ENCODE results near the gene DENND1A. TPM values are rescaled to one million over a fixed set of nuclear protein-coding genes. Genes with fewer than 3 reads are reported as not detected.

The DENND1A gene
- total and polyA plus RNA-seq, 12 donors, result 7.3 to 36.7 (median 19.6) TPM

DNA sequence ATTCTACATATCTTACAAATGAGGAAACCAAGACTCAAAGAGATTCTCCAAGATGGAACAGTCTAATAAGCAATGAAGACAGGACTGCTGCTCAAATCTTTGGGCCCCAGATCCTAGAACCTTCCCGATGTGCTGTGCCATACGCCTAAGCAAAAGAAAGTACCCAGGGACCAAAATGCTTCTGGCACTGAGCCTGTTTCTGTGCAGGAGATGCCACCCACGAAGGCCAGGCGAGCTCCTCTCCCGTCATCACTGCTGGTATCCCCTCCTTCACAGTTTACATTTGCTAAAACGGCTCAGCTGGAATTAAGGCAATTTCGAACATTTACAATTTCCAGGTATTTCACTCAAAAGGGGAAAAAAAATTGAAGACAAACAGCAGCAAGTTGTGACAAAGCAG lies 277.5 kb downstream of the DENND1A start:
- H3K36me3 ChIP-seq (replicated peaks in 1 of 2), result no peaks in the 10 kb centered on the region
- H3K9me3 ChIP-seq (replicated peaks in 1 of 3), result no peaks in the 10 kb centered on the region
- no peak overlapping the region for H3K27ac ChIP-seq
- no peak for DNase-seq
- H3K4me1 ChIP-seq (replicated peaks in 1 of 2), result no peaks in the 10 kb centered on the region
- 92 to 96% (median 94%) methylated on average over 7 of the region's 7 CpGs for WGBS, 4 donors
- intact Hi-C loops (cut with DNase I), result no loop called here
- no peak overlapping the region for H3K4me3 ChIP-seq
- TF ChIP-seq, protein P1, sequence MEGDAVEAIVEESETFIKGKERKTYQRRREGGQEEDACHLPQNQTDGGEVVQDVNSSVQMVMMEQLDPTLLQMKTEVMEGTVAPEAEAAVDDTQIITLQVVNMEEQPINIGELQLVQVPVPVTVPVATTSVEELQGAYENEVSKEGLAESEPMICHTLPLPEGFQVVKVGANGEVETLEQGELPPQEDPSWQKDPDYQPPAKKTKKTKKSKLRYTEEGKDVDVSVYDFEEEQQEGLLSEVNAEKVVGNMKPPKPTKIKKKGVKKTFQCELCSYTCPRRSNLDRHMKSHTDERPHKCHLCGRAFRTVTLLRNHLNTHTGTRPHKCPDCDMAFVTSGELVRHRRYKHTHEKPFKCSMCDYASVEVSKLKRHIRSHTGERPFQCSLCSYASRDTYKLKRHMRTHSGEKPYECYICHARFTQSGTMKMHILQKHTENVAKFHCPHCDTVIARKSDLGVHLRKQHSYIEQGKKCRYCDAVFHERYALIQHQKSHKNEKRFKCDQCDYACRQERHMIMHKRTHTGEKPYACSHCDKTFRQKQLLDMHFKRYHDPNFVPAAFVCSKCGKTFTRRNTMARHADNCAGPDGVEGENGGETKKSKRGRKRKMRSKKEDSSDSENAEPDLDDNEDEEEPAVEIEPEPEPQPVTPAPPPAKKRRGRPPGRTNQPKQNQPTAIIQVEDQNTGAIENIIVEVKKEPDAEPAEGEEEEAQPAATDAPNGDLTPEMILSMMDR (IDR thresholded peaks at IDR 0.05), result no peak
- no peak for TF ChIP-seq POLR2A (IDR thresholded peaks at IDR 0.05)
- H3K27me3 ChIP-seq, result no peaks in the 10 kb centered on the region

GRCh38 chr9:123651871-123652270 lies 278.1 kb downstream of the DENND1A start:
- no peak for DNase-seq
- H3K4me3 ChIP-seq, result no peak overlapping the region
- H3K9me3 ChIP-seq (replicated peaks in 1 of 3), result no peaks in the 10 kb centered on the region
- no peaks in the 10 kb centered on the region for H3K36me3 ChIP-seq (replicated peaks in 1 of 2)
- intact Hi-C loops (cut with DNase I), result no loop called here
- no peaks in the 10 kb centered on the region for H3K27me3 ChIP-seq
- TF ChIP-seq, protein P1 (IDR thresholded peaks at IDR 0.05), result no peak
- no peak for TF ChIP-seq POLR2A (IDR thresholded peaks at IDR 0.05)
- 97 to 98% (median 97%) methylated on average over 5 of the region's 5 CpGs for WGBS, 4 donors
- no peak overlapping the region for H3K27ac ChIP-seq
- no peaks in the 10 kb centered on the region for H3K4me1 ChIP-seq (replicated peaks in 1 of 2)

DNA sequence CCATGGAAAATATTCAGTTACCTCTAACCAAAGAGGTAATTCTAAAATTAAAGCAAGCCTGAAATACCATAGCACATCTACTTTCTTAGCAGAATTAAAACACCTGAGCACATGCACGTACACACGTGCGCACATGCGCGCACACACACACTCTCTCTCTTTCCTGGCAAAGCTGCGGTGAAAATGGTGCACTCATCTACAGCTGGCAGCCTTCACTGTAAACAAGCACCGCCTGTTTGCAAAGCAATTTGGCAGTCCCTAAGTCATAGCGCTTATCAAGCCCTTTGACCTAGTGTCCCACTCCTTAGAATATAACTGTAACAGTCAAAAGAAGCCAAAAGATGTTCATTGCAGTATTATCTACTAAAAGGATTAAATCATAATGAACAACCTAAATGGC lies 278.7 kb downstream of the DENND1A start:
- 93 to 98% (median 95%) methylated on average over 8 of the region's 8 CpGs for WGBS, 4 donors
- Histone ChIP-seq H3K27ac (no peak overlapping the region), H3K36me3 (replicated peaks in 1 of 2) (no peaks in the 10 kb centered on the region), H3K27me3 (no peaks in the 10 kb centered on the region), H3K9me3 (replicated peaks in 1 of 3) (no peaks in the 10 kb centered on the region), H3K4me1 (replicated peaks in 1 of 2) (no peaks in the 10 kb centered on the region), H3K4me3 (no peak overlapping the region)
- intact Hi-C loops (cut with DNase I), result no loop called here
- DNase-seq, result no peak
- TF ChIP-seq, protein P1 (IDR thresholded peaks at IDR 0.05), result no peak

DNA sequence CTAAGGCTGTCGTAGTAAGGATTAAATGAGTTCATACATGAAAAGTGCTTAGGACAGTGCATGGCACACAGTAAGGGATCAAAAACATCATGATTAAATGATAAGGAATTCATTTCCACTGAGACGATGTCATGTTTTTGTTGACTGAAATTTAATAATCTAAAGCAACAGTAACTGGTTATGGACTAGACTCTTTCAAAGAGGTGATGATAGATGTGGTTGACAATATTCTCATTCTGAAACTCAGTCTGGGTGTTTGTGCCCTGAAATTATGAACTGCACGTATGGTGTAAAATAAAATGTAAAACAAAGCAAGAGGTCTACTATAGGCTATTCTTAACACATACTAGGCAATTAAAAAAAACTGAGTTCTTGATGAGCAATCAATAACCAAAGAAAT lies 280.0 kb downstream of the DENND1A start:
- no peak overlapping the region for H3K27ac ChIP-seq
- TF ChIP-seq POLR2A (IDR thresholded peaks at IDR 0.05), result no peak
- TF ChIP-seq, protein P1 (IDR thresholded peaks at IDR 0.05), result no peak
- WGBS, 4 donors, result 87 to 96% (median 93%) methylated on average over 3 of the region's 3 CpGs
- DNase-seq, result no peak
- no peaks in the 10 kb centered on the region for H3K27me3 ChIP-seq
- intact Hi-C loops (cut with DNase I), result no loop called here
- H3K36me3 ChIP-seq (replicated peaks in 1 of 2), result no peaks in the 10 kb centered on the region
- no peaks in the 10 kb centered on the region for H3K9me3 ChIP-seq (replicated peaks in 1 of 3)
- H3K4me1 ChIP-seq (replicated peaks in 1 of 2), result no peaks in the 10 kb centered on the region
- H3K4me3 ChIP-seq, result no peak overlapping the region

Measured in adrenal gland (tissue), 12 donors.